HG03457 (cell line): Measurements from ENCODE around the gene TRAPPC8.

ENCODE experiments used
- ATAC-seq: cut with Tn5 transposase; IDR thresholded peaks from one replicate; pipeline ENCODE4 v1.9.1; 2021; ENCODE audit warnings: moderate number of reproducible peaks; ENCODE audit not compliant: unreplicated experiment

TRAPPC8 gene

GRCh38 chr18:31798399-31798798 lies 144.5 kb downstream of the TRAPPC8 start:
- ATAC-seq = no peak

GRCh38 chr18:31795747-31796146 lies 147.2 kb downstream of the TRAPPC8 start:
- no peak for ATAC-seq

GRCh38 chr18:31793531-31793930 lies 149.4 kb downstream of the TRAPPC8 start:
- ATAC-seq = no peak

GRCh38 chr18:31792580-31792911 lies 150.4 kb downstream of the TRAPPC8 start:
- ATAC-seq = no peak

GRCh38 chr18:31791817-31792579 lies 150.9 kb downstream of the TRAPPC8 start:
- ATAC-seq = peak; percentile 95

GRCh38 chr18:31789409-31789808 lies 153.5 kb downstream of the TRAPPC8 start:
- no peak for ATAC-seq

- ATAC-seq = no peak
Observed at GRCh38 chr18:31783059-31783458, 159.9 kb downstream of the TRAPPC8 start.
